ENCODE measurements around the gene ZCCHC4. TPM values are rescaled to one million over a fixed set of nuclear protein-coding genes. Genes with fewer than 3 reads are reported as not detected.

ZCCHC4 gene
- total RNA-seq, 1 experiment from 2014 or later = 13.1 TPM

- intact Hi-C loops (cut with micrococcal nuclease; ENCODE audit: unreplicated experiment) = no loop called here
- Histone ChIP-seq H3K27me3 (replicated peaks; ENCODE audit: control insufficient read depth, insufficient read depth, low read length) (no peaks in the 10 kb centered on the region), H3K36me3 (ENCODE audit: control insufficient read depth, insufficient read depth, low read length) (no peaks in the 10 kb centered on the region), H3K9me3 (no peaks in the 10 kb centered on the region), H3K4me3 (ENCODE audit: low read depth, low read length) (no peak overlapping the region), H3K4me1 (peaks cover 8% of the 10 kb centered on the region)
- no peak for DNase-seq
- Mint-ChIP-seq H3K27me3 (ENCODE audit: insufficient read depth, unreplicated experiment) (no peaks in the 10 kb centered on the region), H3K27ac (ENCODE audit: unreplicated experiment) (no peak overlapping the region), H3K4me1 (ENCODE audit: low read depth, unreplicated experiment) (peaks cover 22% of the 10 kb centered on the region), H3K36me3 (ENCODE audit: insufficient read depth, unreplicated experiment) (peaks cover 30% of the 10 kb centered on the region), H3K4me3 (ENCODE audit: unreplicated experiment) (no peak overlapping the region), H3K9me3 (ENCODE audit: unreplicated experiment) (no peaks in the 10 kb centered on the region)
- POLR2A ChIA-PET = interaction anchor here (0.7 kb wide), 1 partner anchor 713 kb away, joined by 5 read pairs; no protein-coding TSS in a partner anchor
- CTCF ChIA-PET = no interaction called here
- no TSS peak for BruUV-seq (replicated peaks)
- no peak for TF ChIP-seq CTCF (IDR thresholded peaks at IDR 0.05; ENCODE audit: insufficient read depth in 1 of 2, low read depth in 1 of 2, low read length in 1 of 2, severe bottlenecking in 1 of 2, unreplicated experiment in 1 of 2)
Observed at GRCh38 chr4:25402521-25402920, 89.9 kb downstream of the ZCCHC4 start.

- Mint-ChIP-seq H3K27ac (ENCODE audit: unreplicated experiment) (no peak overlapping the region), H3K36me3 (ENCODE audit: insufficient read depth, unreplicated experiment) (peaks cover 27% of the 10 kb centered on the region), H3K4me3 (ENCODE audit: unreplicated experiment) (no peak overlapping the region), H3K4me1 (ENCODE audit: low read depth, unreplicated experiment) (peaks cover 22% of the 10 kb centered on the region), H3K9me3 (ENCODE audit: unreplicated experiment) (no peaks in the 10 kb centered on the region), H3K27me3 (ENCODE audit: insufficient read depth, unreplicated experiment) (no peaks in the 10 kb centered on the region)
- CTCF ChIA-PET = no interaction called here
- Histone ChIP-seq H3K36me3 (ENCODE audit: control insufficient read depth, insufficient read depth, low read length) (no peaks in the 10 kb centered on the region), H3K9me3 (no peaks in the 10 kb centered on the region), H3K4me3 (ENCODE audit: low read depth, low read length) (no peak overlapping the region), H3K4me1 (peaks cover 8% of the 10 kb centered on the region), H3K27me3 (replicated peaks; ENCODE audit: control insufficient read depth, insufficient read depth, low read length) (no peaks in the 10 kb centered on the region)
- DNase-seq = no peak
- BruUV-seq (replicated peaks) = no TSS peak
- TF ChIP-seq CTCF (IDR thresholded peaks at IDR 0.05; ENCODE audit: insufficient read depth in 1 of 2, low read depth in 1 of 2, low read length in 1 of 2, severe bottlenecking in 1 of 2, unreplicated experiment in 1 of 2) = no peak
- intact Hi-C loops (cut with micrococcal nuclease; ENCODE audit: unreplicated experiment) = no loop called here
- POLR2A ChIA-PET = no interaction called here
Observed at GRCh38 chr4:25403699-25404098, 91.1 kb downstream of the ZCCHC4 start.

- DNase-seq = no peak
- Histone ChIP-seq H3K27me3 (replicated peaks; ENCODE audit: control insufficient read depth, insufficient read depth, low read length) (no peaks in the 10 kb centered on the region), H3K9me3 (no peaks in the 10 kb centered on the region), H3K4me1 (peaks cover 5% of the 10 kb centered on the region), H3K4me3 (ENCODE audit: low read depth, low read length) (no peak overlapping the region), H3K36me3 (ENCODE audit: control insufficient read depth, insufficient read depth, low read length) (no peaks in the 10 kb centered on the region)
- TF ChIP-seq CTCF (IDR thresholded peaks at IDR 0.05; ENCODE audit: insufficient read depth in 1 of 2, low read depth in 1 of 2, low read length in 1 of 2, severe bottlenecking in 1 of 2, unreplicated experiment in 1 of 2) = no peak
- Mint-ChIP-seq H3K27ac (ENCODE audit: unreplicated experiment) (no peak overlapping the region), H3K36me3 (ENCODE audit: insufficient read depth, unreplicated experiment) (peaks cover 30% of the 10 kb centered on the region), H3K4me1 (ENCODE audit: low read depth, unreplicated experiment) (peaks cover 11% of the 10 kb centered on the region), H3K4me3 (ENCODE audit: unreplicated experiment) (no peak overlapping the region), H3K9me3 (ENCODE audit: unreplicated experiment) (no peaks in the 10 kb centered on the region), H3K27me3 (ENCODE audit: insufficient read depth, unreplicated experiment) (no peaks in the 10 kb centered on the region)
- intact Hi-C loops (cut with micrococcal nuclease; ENCODE audit: unreplicated experiment) = no loop called here
- BruUV-seq (replicated peaks) = no TSS peak
- ChIA-PET POLR2A (no interaction called here), CTCF (no interaction called here)
Observed at GRCh38 chr4:25405453-25405852, 92.9 kb downstream of the ZCCHC4 start.
